BLaER1 treated with 17β-estradiol and CSF1 and Interleukin-3, amounts not matched to agents 10 nM and 100 nM (cell line): Measurements from ENCODE around the gene SHCBP1L.

ENCODE experiments used
- H3K27ac ChIP-seq, 11 experiments: shearing (Covaris generic); formaldehyde crosslinking; 2 replicates each; pipeline ENCODE4 v1.8.1; 2022
- H3K27me3 ChIP-seq, 11 experiments: shearing (Covaris generic); formaldehyde crosslinking; 2 replicates each; pipeline ENCODE4 v1.8.1; 2022
- H3K36me3 ChIP-seq, 11 experiments: shearing (Covaris generic); formaldehyde crosslinking; 2 replicates each; pipeline ENCODE4 v1.8.1; 2022
- H3K4me1 ChIP-seq, 10 experiments: shearing (Covaris generic); formaldehyde crosslinking; 2 replicates each; pipeline ENCODE4 v1.8.1; 2022
- H3K4me2 ChIP-seq, 11 experiments: shearing (Covaris generic); formaldehyde crosslinking; 2 replicates each; pipeline ENCODE4 v1.8.1; 2022
- H3K4me3 ChIP-seq, 10 experiments: shearing (Covaris generic); formaldehyde crosslinking; 2 replicates each; pipeline ENCODE4 v1.8.1; 2022
- H3K9ac ChIP-seq, 11 experiments: shearing (Covaris generic); formaldehyde crosslinking; 2 replicates each; pipeline ENCODE4 v1.8.1; 2022
- H3K9me3 ChIP-seq, 11 experiments: shearing (Covaris generic); formaldehyde crosslinking; replicated peaks in 1 of 11; 2 replicates each; pipeline ENCODE4 v1.8.1; 2022
- H4K20me1 ChIP-seq, 11 experiments: shearing (Covaris generic); formaldehyde crosslinking; 2 replicates each; pipeline ENCODE4 v1.8.1; 2022
- Cebpa-rat ChIP-seq, 11 experiments: shearing (Covaris generic); IDR thresholded peaks; 2 replicates each; pipeline ENCODE4 v1.8.1; 2022

The SHCBP1L gene

DNA sequence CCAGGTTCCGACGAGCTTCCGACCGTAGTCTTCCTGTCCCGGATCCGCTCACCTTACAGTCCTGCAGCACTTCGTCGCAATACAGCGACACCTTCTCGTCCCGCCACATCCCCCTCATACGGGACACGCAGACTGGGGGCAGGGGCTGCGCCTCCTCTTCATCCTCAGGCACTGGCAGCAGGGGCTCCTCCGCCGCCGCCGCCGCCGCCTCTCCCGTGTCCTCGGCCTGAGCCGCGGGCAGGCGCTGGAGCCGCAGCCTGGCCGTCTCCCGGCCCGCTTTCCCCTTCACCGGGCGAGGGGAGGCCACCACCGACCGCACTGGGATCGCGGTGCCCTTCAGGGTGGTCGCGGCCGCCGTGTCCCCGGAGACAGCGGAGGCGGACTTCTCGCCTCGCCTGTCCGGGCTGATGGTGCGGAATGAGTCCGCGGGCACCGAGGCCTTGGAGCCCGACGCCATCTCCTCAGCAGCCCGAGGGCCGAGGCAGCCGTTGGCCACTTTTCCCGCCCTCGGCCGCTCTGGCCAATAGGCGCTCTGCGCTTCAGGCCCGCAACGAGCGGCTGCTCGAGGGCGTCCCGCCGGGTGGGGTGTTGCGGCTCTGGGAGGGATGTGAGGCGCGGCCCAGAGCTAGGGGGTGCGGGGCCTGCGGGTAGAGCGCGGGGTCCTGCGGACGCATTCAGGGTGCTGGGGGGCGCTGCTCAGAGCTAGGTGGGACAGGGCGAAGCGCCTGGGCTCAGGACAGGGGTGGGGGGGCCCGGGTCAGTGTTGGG lies at the start of gene SHCBP1L:
SHCBP1L (minus strand) TSS at position 490 of the 768 bp plus-strand sequence; CDS start at position 457, 33 bp downstream.
- H3K36me3 ChIP-seq: no peaks in the 10 kb centered on the region
- no peak within 1 kb of the TSS for H3K9ac ChIP-seq
- H4K20me1 ChIP-seq: no peaks in the 10 kb centered on the region
- H3K27me3 ChIP-seq: no peaks in the 10 kb centered on the region
- no peak within 1 kb of the TSS for H3K4me3 ChIP-seq
- H3K4me1 ChIP-seq: peaks cover 0 to 19% (median 0%) of the 10 kb centered on the region in 10 experiments; a peak in 7 of 20 replicates
- peaks cover 0 to 11% (median 9%) of the 10 kb centered on the region in 11 experiments; a peak in 15 of 22 replicates for H3K9me3 ChIP-seq
- TF ChIP-seq Cebpa-rat (IDR thresholded peaks at IDR 0.05): no peak
- no peak within 1 kb of the TSS for H3K4me2 ChIP-seq
- H3K27ac ChIP-seq: no peak within 1 kb of the TSS

DNA sequence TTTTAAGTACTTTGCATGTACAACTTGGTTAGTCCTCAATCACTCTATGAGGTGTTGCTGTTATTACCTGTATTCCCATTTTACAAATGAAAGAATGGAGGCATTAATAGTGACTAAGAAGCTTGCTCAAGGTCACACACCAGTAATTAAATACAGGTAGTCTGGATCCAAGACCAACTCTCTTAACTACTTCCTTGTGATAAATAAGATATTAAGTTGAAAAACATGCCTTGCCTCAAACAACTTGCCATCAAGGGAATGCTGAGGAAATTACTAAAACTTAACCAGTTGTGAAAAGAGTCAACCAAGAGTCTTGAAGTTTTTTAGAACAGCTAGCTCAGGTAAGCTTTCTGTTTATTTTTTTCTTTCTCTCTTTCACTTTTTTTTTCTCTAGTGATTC lies 49.3 kb upstream of the SHCBP1L start:
- peak overlapping the region in 8 of 11 experiments; percentile 75 to 95 (median 88); a peak in 16 of 22 replicates for H3K27ac ChIP-seq
- H3K4me3 ChIP-seq: no peak overlapping the region
- H4K20me1 ChIP-seq: no peaks in the 10 kb centered on the region
- H3K9me3 ChIP-seq: peaks cover 0 to 6% (median 0%) of the 10 kb centered on the region in 11 experiments; a peak in 3 of 22 replicates
- peak overlapping the region in 5 of 11 experiments; percentile 61 to 75 (median 69); a peak in 10 of 22 replicates for H3K9ac ChIP-seq
- H3K4me2 ChIP-seq: peak overlapping the region; percentile 52 to 81 (median 67); a peak in 21 of 22 replicates
- peaks cover 17 to 42% (median 36%) of the 10 kb centered on the region in 10 experiments for H3K4me1 ChIP-seq
- no peaks in the 10 kb centered on the region for H3K27me3 ChIP-seq
- H3K36me3 ChIP-seq: no peaks in the 10 kb centered on the region
- no peak for TF ChIP-seq Cebpa-rat (IDR thresholded peaks at IDR 0.05)

DNA sequence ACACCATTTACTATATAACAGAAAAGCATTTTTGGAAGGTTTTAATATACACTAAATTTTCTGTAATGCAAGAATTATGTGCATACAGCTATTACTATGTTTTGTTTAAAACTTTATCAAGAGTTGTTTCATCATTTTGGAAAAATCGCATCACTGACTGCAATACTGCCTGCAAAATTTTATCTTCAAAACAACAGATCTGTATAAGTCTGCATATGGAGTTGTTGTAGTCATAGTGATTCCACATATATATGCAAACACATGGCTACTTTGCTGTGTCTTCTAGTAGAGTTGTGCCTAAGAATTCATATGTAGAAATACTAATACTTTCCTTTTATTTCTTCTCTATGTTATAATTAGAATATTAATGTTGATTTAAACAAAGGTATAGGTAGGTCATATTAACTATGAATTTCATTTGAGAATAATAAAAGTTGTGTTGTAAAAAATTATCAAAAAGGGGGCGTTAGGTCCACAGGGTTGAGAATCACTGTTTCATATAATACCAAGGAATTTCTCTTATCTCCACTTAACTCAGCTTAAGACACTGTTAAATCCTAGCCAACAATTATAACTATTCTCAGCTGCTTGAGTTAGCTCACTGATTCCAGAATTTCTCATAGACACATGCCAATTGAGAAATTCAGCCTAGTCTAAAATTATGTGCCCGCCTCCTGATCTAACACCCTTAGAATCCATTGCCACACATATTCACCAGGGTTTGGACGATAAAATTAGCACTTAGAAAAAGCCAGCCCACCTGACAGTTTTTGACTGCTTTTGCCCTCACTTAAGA lies 47.4 kb upstream of the SHCBP1L start:
- Histone ChIP-seq H3K9ac (no peak overlapping the region), H3K4me1 (peaks cover 34 to 52% (median 44%) of the 10 kb centered on the region in 10 experiments), H3K4me2 (no peak overlapping the region; a peak in 1 of 22 replicates), H3K27ac (peak overlapping the region in 3 of 11 experiments; percentile 3 to 91 (median 24); a peak in 4 of 22 replicates), H3K9me3 (peaks cover 0 to 2% (median 0%) of the 10 kb centered on the region in 11 experiments; a peak in 3 of 22 replicates), H3K27me3 (no peaks in the 10 kb centered on the region), H3K36me3 (no peaks in the 10 kb centered on the region), H3K4me3 (no peak overlapping the region), H4K20me1 (no peaks in the 10 kb centered on the region)
- no peak for TF ChIP-seq Cebpa-rat (IDR thresholded peaks at IDR 0.05)

DNA sequence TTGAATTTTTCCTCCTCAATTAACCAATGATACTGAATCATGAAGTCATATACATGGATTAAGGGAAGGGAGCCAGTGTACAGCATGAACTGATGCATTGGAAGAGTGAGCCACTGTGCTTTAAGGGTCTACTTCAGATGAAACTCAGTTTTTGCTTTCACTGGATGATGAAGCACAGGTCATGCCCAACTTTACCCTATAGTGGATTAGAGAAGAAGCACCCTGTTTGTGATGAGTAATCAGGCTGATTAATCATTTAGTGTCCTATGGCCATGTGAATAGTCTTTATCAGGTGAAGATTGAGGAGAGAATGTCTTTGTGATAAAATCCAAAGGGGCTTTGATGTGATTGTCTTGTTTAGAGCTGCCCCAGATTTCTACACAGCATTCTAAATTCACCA lies 45.5 kb upstream of the SHCBP1L start:
- Histone ChIP-seq H3K9me3 (no peaks in the 10 kb centered on the region), H3K27ac (no peak overlapping the region), H3K36me3 (no peaks in the 10 kb centered on the region), H3K4me1 (peaks cover 26 to 51% (median 40%) of the 10 kb centered on the region in 10 experiments), H3K4me3 (no peak overlapping the region), H4K20me1 (no peaks in the 10 kb centered on the region), H3K27me3 (no peaks in the 10 kb centered on the region), H3K9ac (no peak overlapping the region), H3K4me2 (no peak overlapping the region)
- TF ChIP-seq Cebpa-rat (IDR thresholded peaks at IDR 0.05): no peak

DNA sequence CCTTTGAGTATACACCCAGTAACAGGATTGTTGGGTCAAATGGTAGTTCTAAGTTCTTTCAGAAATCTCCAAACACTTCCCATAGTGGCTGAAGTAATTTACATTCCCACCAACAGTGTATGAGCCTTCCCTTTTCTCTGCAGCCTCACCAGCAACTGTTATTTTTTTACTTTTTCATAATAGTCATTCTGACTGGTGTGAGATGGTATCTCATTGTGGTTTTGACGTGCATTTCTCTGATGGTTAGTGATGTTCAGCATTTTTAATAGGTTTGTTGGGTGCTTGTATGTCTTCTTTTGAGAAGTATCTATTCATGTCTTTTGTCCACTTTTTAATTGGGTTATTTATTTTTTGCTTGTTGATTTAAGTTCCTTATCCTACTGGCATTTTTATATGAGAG lies 43.9 kb upstream of the SHCBP1L start:
- Histone ChIP-seq H3K27me3 (no peaks in the 10 kb centered on the region), H3K9me3 (no peaks in the 10 kb centered on the region), H3K36me3 (no peaks in the 10 kb centered on the region), H3K4me3 (no peak overlapping the region), H3K27ac (no peak overlapping the region), H3K9ac (no peak overlapping the region), H4K20me1 (no peaks in the 10 kb centered on the region), H3K4me1 (peaks cover 14 to 35% (median 26%) of the 10 kb centered on the region in 10 experiments), H3K4me2 (peak overlapping the region in 3 of 11 experiments; percentile 10 to 61 (median 33); a peak in 3 of 22 replicates)
- no peak for TF ChIP-seq Cebpa-rat (IDR thresholded peaks at IDR 0.05)

DNA sequence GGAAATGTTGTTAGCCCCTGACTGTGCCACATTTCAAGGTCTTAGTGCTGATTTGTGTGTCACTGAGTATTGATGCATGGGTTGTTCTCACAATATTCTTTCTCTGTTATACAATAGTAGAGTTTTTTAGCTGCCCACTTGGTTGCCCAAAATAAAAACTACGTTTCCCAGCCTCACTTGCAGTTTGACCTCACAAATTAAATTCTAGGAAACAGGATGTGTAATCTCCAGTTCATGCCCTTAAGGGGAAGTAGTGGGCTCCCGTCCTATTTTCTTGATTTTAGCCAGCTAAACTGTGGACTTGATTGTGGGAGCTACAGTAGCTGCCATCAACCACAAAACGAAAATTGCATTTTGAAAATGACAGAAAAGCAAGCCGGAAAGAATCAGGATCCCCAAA lies 42.9 kb upstream of the SHCBP1L start:
- H3K36me3 ChIP-seq: no peaks in the 10 kb centered on the region
- no peak overlapping the region for H3K9ac ChIP-seq
- no peak for TF ChIP-seq Cebpa-rat (IDR thresholded peaks at IDR 0.05)
- H3K4me1 ChIP-seq: peaks cover 7 to 26% (median 20%) of the 10 kb centered on the region in 10 experiments; a peak in 19 of 20 replicates
- H4K20me1 ChIP-seq: no peaks in the 10 kb centered on the region
- peak overlapping the region in 3 of 11 experiments; percentile 3 to 32 (median 19); a peak in 1 of 22 replicates for H3K27ac ChIP-seq
- H3K4me3 ChIP-seq: no peak overlapping the region; a peak in 2 of 20 replicates
- H3K9me3 ChIP-seq: no peaks in the 10 kb centered on the region
- peak overlapping the region; percentile 1 to 61 (median 24); a peak in 17 of 22 replicates for H3K4me2 ChIP-seq
- H3K27me3 ChIP-seq: no peaks in the 10 kb centered on the region

DNA sequence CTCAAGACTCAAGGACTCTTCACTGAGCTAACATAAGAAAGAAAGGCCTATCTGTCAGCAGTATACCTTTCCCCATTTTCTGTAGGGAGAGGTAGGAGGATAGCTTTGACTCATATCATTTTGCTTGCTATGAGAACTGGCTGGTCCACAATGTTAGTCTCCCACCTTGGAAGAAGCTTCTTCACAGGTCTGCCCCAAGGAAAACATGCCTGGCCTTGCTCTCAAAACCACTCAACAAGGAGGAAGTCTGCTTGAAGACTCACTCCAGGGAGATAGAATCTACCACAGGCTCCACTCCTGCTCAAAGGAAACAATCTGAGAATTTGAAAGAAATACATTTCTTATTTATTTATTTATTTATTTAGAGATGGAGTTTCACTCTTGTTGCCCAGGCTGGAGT lies 40.8 kb upstream of the SHCBP1L start:
- no peaks in the 10 kb centered on the region for H3K27me3 ChIP-seq
- no peak overlapping the region for H3K27ac ChIP-seq
- H3K36me3 ChIP-seq: no peaks in the 10 kb centered on the region
- no peak overlapping the region for H3K9ac ChIP-seq
- no peaks in the 10 kb centered on the region for H3K9me3 ChIP-seq
- H3K4me1 ChIP-seq: peaks cover 7 to 26% (median 20%) of the 10 kb centered on the region in 10 experiments; a peak in 19 of 20 replicates
- TF ChIP-seq Cebpa-rat (IDR thresholded peaks at IDR 0.05): no peak
- no peak overlapping the region for H3K4me3 ChIP-seq
- no peaks in the 10 kb centered on the region for H4K20me1 ChIP-seq
- 0 out of 22 replicates have a peak overlapping the region, but pooled peaks of 2 of the 11 experiments have one; percentile 6 to 16 for H3K4me2 ChIP-seq

DNA sequence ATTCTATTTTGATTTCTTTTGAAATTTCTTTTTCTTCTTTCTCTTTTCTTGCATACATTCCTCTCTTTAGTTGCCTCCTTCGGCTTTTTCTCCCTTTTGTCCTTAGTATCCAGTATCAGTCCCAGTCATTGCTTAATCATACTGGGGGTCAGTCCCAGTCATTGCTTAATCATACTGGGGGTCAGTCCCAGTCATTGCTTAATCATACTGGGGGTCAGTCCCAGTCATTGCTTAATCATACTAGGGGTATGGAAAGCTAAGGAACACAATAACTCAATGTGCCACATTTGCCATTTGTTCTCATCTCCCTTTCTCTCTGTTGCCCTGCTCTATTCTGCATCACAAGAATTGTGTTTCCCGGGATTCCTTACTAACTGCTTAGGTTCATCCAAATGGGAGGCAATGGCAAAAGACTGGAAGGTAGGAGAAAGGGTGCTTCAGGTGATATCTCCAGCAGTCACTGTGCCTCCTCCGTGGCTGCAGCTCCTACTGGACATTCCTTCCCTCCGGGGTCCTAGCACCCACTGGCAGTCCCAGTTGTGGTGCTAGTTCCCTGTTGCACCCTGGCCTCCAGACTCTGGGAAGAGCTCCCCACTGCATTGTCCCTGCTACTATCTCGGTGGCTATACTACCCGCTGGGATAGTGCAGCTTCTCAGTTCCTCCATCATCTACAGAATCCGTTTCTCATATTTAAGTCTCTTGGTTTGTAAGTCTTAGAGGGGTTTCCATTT lies 37.6 kb upstream of the SHCBP1L start:
- Histone ChIP-seq H3K4me2 (no peak overlapping the region), H3K4me3 (no peak overlapping the region), H3K36me3 (no peaks in the 10 kb centered on the region), H4K20me1 (no peaks in the 10 kb centered on the region), H3K9ac (no peak overlapping the region), H3K27me3 (no peaks in the 10 kb centered on the region), H3K9me3 (no peaks in the 10 kb centered on the region), H3K4me1 (peaks cover 3 to 19% (median 10%) of the 10 kb centered on the region in 10 experiments; a peak in 18 of 20 replicates), H3K27ac (no peak overlapping the region)
- no peak for TF ChIP-seq Cebpa-rat (IDR thresholded peaks at IDR 0.05)
